Caki2 (cell line): Measurements from ENCODE around the gene FHOD3. TPM values are rescaled to one million over a fixed set of nuclear protein-coding genes. Genes with fewer than 3 reads are reported as not detected.

Experiments
- DNase-seq: peaks from one replicate; pipeline ENCODE4 v3.0.0-alpha.2; 2015; ENCODE audit warnings: low read depth
- in situ Hi-C: cut with HindIII; loops from 2 replicates; pipeline ENCODE4 v1.10.0; 2016; ENCODE audit warnings: low sequenced_read_pairs, low pct_unique_long_range_greater_than_20kb, mixed read lengths
- total RNA-seq: library from RNA; depleted of rRNA; stranded (reverse); fragments of >200 nt; shearing (Covaris generic); gene quantifications from 2 replicates; pipeline ENCODE4 v1.2.3, GENCODE V29; 2014; ENCODE audit warnings: low replicate concordance

Gene FHOD3
- total RNA-seq, 1 experiment from 2014 or later = 15.0 TPM

- no peak for DNase-seq
- in situ Hi-C loops = no loop called here
These were observed 303.0 kb downstream of the FHOD3 start for GRCh38 chr18:36600548-36600947.

- in situ Hi-C loops = no loop called here
- no peak for DNase-seq
These were observed 303.8 kb downstream of the FHOD3 start for GRCh38 chr18:36601316-36601715.

DNA sequence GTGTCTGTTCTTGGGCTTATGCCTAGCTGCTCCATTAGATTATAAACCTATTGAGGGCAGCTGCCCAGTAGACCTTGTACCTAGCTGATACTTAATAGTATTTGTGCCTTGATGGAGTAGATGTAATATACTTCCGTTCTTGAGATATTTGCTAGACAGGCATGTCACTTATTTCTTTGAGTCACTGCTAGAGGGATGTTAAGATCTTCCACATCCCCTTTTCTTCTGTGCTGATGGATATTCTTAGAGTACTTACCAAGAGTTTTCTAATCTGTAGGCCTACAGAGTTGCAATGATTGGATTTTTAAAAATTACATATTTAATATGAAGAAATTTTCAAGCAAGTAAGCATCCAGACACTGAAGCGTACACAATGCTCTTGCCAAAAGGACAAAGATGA lies 304.6 kb downstream of the FHOD3 start:
- DNase-seq = no peak
- in situ Hi-C loops = no loop called here

DNA sequence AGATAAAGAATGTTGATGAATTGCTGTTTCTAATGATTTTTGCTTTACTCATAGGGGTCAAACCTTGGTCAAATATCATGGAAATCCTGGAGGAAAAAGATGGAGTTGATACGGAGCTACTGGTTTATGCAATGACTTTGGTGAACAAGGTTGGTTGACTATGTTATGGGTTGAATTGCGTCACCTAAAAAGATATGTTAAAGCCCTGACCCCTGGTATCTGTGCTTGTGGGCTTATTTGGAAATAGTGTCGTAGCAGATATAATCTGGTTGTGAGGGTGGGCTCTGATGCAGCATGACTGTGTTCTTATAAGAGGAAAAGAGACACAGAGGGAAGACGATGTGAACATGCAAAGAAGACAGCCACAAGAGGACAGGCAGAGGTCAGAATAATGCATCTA lies 305.1 kb downstream of the FHOD3 start:
- no peak for DNase-seq
- in situ Hi-C loops = no loop called here

GRCh38 chr18:36608107-36608506 lies 310.6 kb downstream of the FHOD3 start:
- in situ Hi-C loops = no loop called here
- DNase-seq = peak; percentile 30

GRCh38 chr18:36610258-36610657 lies 312.7 kb downstream of the FHOD3 start:
- no peak for DNase-seq
- in situ Hi-C loops = no loop called here

GRCh38 chr18:36610661-36611060 lies 313.1 kb downstream of the FHOD3 start:
- in situ Hi-C loops = no loop called here
- no peak for DNase-seq

- DNase-seq = no peak
- in situ Hi-C loops = no loop called here
These were observed 315.6 kb downstream of the FHOD3 start for GRCh38 chr18:36613069-36613468.

DNA sequence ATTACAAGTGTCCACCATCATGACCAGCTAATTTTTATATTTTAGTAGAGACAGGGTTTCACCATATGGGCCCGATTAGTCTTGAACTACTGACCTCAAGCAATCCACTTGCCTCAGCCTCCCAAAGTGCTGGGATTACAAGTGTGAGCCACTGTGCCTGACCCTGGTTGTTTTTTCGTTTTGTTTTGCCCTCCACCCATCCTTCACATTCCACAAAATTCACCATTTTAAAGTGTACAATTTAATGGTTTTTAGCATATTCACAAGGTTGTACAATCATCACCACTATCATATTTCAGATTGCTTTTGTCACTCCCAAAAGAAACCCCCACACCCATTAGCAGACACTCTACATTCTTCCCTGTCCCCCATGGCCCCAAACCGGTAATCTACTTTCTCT lies 316.3 kb downstream of the FHOD3 start:
- in situ Hi-C loops = no loop called here
- no peak for DNase-seq

DNA sequence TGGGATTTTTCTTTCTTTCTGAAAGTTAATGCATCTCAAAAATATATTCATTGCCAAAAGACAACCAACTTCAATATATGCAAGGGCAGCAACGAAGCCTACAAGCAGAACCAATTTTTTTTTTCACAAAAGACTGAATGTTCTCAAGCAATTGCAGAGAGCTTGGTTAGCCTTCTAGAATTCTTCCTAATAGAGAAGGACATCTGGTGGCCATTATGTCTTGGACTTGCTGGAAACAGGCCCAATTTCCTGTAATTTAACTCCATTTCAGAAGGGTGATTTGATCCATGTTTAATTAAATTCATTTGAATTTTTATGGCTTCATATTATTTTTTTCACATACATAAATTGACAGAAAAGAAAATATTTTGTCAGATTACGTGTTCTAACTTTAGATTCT lies 323.3 kb downstream of the FHOD3 start:
- in situ Hi-C loops = no loop called here
- no peak for DNase-seq

- in situ Hi-C loops = no loop called here
- DNase-seq = no peak
These were observed 325.1 kb downstream of the FHOD3 start for GRCh38 chr18:36622610-36623009.

GRCh38 chr18:36623091-36623490 lies 325.6 kb downstream of the FHOD3 start:
- no peak for DNase-seq

DNA sequence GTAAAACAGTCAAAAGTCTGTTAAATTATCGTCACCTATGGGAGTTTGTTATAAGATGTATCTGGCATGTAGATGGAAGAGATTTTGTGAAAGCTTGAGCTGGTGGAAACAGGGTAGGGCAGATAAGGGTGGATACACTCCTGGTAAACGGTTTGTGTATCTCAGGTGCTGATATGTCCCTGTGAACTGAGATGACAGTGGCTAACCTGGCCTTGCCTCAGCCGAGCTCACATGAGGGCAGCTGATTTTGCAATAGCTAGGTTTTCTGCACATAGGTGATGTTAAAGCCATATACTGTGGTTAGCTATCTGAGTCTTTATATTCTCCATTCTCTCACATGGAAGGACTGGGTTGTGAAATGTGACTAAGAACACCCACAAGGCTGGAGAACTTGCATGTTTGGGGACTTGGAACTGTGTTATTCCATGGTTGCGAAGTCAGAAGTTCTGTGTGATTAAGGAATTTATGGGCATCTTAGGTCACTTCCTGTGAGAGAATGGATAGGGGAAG lies 326.2 kb downstream of the FHOD3 start:
- DNase-seq = no peak
- in situ Hi-C loops = no loop called here

More at GRCh38 chr18:36623091-36623490, 325.6 kb downstream of the FHOD3 start:
- in situ Hi-C loops = no loop called here

- DNase-seq = no peak
- in situ Hi-C loops = no loop called here
These were observed 327.1 kb downstream of the FHOD3 start for GRCh38 chr18:36624451-36625167.

- no peak for DNase-seq
- in situ Hi-C loops = no loop called here
These were observed 327.9 kb downstream of the FHOD3 start for GRCh38 chr18:36625386-36625785.

DNA sequence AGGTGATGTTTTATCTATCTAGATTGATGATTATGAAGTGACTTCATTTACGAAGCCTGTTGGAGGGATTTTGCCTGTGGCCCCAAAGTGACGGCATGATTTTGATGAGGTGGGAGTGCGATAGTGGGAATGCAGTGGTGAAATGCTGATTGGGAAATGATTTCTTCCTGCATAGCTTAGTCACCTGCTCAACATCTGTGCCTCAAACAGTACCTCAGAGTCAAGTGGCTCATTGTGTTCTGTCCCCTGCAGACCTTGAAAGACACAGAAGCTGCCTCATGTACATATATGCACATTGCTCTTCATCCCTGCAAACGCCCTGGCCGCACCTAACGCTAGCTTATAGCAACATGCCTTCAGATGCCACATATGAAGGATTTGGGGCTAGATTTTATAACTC lies 330.1 kb downstream of the FHOD3 start:
- DNase-seq = no peak
- in situ Hi-C loops = no loop called here

DNA sequence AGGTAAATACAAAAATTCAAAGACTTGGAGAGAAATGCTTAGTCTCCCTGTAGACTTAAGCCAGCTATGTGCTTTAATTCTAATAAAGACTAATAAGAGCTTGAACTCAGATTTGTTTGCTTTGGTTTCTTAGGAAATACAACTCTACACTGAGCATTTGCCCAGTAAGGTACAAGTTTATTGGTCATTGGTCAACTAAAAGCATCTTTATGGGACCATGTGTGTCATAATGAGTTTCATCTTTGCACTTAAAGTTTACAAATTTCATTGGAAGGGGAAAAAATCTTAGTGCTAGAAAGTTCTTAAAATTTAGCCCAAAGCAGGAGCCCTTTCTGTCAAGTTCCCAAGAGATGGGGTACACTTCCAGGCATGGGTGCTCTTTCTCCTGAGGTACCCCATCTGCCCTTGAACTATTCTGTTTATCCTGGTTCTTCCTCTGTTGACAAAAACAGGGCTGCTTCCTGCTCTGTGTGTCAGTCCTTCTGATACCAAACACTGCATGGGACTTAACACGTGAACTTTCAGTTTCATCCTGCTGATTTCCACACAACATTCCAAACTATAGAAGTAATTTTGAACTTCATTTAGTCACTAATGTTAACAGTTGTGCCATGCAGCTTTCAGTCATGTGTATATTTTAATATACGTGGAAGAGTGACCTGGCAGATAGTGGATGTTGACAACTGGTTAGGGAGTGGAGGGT lies 331.1 kb downstream of the FHOD3 start:
- no peak for DNase-seq
- in situ Hi-C loops = no loop called here

DNA sequence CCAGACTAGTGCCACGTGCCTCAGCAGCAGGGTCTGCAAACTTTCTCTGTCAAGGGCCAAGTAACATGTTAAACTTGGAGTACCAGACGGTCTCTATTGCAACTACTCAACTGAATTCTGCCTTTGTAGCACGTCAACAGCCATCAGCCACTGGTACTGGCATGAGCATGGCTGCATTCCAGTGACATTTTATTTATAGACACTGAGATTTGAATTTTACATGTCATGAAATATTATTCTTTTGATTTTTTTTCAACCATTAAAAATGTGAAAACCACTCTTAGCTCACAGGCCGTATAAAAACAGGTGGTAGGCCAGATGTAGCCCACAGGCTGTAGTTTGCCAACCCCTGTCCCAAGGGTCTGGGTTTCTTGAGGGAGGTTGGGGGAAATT lies 331.6 kb downstream of the FHOD3 start:
- no peak for DNase-seq
- in situ Hi-C loops = no loop called here

- no peak for DNase-seq
- in situ Hi-C loops = no loop called here
These were observed 332.3 kb downstream of the FHOD3 start for GRCh38 chr18:36629836-36630235.

GRCh38 chr18:36630917-36631316 lies 333.4 kb downstream of the FHOD3 start:
- in situ Hi-C loops = no loop called here
- DNase-seq = no peak
